ENCODE data around the gene ZNF423.

The ZNF423 gene

DNA sequence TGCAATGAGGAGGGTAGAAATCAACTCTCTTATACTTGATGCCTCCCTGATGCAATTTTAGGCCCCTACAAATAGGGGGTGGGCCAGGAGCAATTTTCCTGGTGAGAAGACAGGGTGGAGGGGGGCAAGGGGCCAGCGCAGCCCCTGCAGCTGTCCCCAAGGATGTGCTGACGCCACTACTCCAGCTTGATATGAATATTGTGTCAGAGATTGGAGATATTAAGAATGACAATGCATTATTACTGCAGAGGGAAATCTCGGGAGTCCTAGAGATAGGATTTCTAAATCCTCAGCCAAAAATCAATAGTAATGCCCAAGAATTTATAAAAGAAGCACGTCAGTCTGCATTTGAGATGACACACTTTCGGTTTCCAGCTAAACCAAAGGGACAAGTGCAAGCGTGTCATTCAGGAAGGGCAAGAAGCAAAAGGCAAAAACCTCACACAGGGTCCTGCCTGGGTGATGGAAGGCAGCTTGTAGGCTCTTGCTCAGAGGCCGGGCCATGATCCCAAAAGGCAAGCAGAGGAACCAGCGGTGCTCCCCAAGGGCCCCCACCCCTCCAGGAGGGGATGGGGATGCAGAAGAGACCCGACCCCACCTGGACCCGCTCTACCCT, 303.5 kb downstream of the ZNF423 start:
- Histone ChIP-seq H3K9ac (ENCODE audit: low read length) (no peak overlapping the region), H3K9me2 (ENCODE audit: low read depth, low read length) (no peaks in the 10 kb centered on the region), H3K27me3 (ENCODE audit: insufficient read depth, low read length) (0 out of 2 replicates have a peak, but pooled peaks cover 3% of the 10 kb centered on the region), H3K4me2 (ENCODE audit: low read length) (no peak overlapping the region), H3K4me3 (ENCODE audit: low read depth, low read length, poor library complexity, severe bottlenecking) (no peak overlapping the region), H3K4me1 (ENCODE audit: insufficient read depth, low read length, severe bottlenecking) (no peaks in the 10 kb centered on the region), H4K20me1 (ENCODE audit: insufficient read depth, low read length) (no peaks in the 10 kb centered on the region), H3K36me3 (ENCODE audit: insufficient read depth, low read length) (no peaks in the 10 kb centered on the region), H3K79me2 (ENCODE audit: insufficient read depth, low read length) (no peaks in the 10 kb centered on the region), H3F3A (ENCODE audit: insufficient read depth, low read length) (no peaks in the 10 kb centered on the region), H2AFZ (ENCODE audit: low read length) (no peak overlapping the region), H3K9me3 (ENCODE audit: low read length) (no peaks in the 10 kb centered on the region), H3K27ac (ENCODE audit: low read depth, low read length, poor library complexity, severe bottlenecking) (no peak overlapping the region)
- TF ChIP-seq, protein P1, sequence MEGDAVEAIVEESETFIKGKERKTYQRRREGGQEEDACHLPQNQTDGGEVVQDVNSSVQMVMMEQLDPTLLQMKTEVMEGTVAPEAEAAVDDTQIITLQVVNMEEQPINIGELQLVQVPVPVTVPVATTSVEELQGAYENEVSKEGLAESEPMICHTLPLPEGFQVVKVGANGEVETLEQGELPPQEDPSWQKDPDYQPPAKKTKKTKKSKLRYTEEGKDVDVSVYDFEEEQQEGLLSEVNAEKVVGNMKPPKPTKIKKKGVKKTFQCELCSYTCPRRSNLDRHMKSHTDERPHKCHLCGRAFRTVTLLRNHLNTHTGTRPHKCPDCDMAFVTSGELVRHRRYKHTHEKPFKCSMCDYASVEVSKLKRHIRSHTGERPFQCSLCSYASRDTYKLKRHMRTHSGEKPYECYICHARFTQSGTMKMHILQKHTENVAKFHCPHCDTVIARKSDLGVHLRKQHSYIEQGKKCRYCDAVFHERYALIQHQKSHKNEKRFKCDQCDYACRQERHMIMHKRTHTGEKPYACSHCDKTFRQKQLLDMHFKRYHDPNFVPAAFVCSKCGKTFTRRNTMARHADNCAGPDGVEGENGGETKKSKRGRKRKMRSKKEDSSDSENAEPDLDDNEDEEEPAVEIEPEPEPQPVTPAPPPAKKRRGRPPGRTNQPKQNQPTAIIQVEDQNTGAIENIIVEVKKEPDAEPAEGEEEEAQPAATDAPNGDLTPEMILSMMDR (IDR thresholded peaks at IDR 0.05; ENCODE audit: low read length): no peak
- TF ChIP-seq EZH2 (IDR thresholded peaks at IDR 0.05; ENCODE audit: borderline replicate concordance, low read length): no peak

DNA sequence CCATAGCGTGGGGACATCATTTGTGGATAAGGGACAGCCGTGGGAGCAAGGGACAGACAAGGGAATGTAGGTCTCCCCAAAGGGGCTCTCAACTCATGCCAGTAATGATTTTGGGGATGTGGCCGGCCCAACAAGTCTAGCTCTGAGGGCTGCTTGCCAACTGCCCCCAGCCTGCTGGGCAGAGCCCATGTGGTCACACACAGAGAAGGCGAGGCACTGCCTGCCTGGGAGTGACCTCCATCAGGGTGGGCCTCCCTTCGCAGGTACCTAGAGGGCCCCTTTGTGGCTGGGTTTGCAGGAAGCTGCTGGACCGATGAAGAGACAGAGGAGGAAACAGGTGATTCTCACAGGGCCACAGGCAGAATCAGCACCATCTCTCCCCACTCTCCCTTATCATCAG, 305.2 kb downstream of the ZNF423 start:
- Histone ChIP-seq H3F3A (ENCODE audit: insufficient read depth, low read length) (no peaks in the 10 kb centered on the region), H3K4me2 (ENCODE audit: low read length) (no peak overlapping the region), H3K9ac (ENCODE audit: low read length) (no peak overlapping the region), H3K79me2 (ENCODE audit: insufficient read depth, low read length) (no peaks in the 10 kb centered on the region), H3K9me3 (ENCODE audit: low read length) (no peaks in the 10 kb centered on the region), H3K4me3 (ENCODE audit: low read depth, low read length, poor library complexity, severe bottlenecking) (no peak overlapping the region), H3K4me1 (ENCODE audit: insufficient read depth, low read length, severe bottlenecking) (no peaks in the 10 kb centered on the region), H3K9me2 (ENCODE audit: low read depth, low read length) (no peaks in the 10 kb centered on the region), H4K20me1 (ENCODE audit: insufficient read depth, low read length) (no peaks in the 10 kb centered on the region), H3K27ac (ENCODE audit: low read depth, low read length, poor library complexity, severe bottlenecking) (no peak overlapping the region), H3K36me3 (ENCODE audit: insufficient read depth, low read length) (no peaks in the 10 kb centered on the region), H3K27me3 (ENCODE audit: insufficient read depth, low read length) (0 out of 2 replicates have a peak, but pooled peaks cover 3% of the 10 kb centered on the region), H2AFZ (ENCODE audit: low read length) (no peak overlapping the region)
- TF ChIP-seq EZH2 (IDR thresholded peaks at IDR 0.05; ENCODE audit: borderline replicate concordance, low read length): no peak
- TF ChIP-seq, protein P1 (IDR thresholded peaks at IDR 0.05; ENCODE audit: low read length): no peak

DNA sequence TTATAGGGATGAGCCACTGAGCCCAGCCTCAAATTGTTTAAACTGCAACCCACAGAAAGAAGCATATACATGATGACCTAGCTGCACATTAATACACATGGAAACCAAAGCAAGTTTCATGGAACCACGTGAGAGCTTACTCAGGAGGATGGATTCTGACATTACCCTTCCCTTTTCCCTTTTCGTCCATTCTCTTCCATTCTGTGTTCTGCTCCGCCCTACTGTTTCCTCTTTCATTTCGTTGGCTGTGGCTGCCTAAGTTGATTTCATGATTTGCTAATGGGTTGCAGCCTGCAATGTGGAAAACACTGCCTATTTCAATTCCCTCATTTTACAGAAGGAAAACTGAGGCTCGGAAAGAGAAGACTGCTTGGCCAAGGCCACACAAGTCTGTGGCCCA, 305.8 kb downstream of the ZNF423 start:
- Histone ChIP-seq H3K9me3 (ENCODE audit: low read length) (no peaks in the 10 kb centered on the region), H2AFZ (ENCODE audit: low read length) (no peak overlapping the region), H3K4me2 (ENCODE audit: low read length) (no peak overlapping the region), H3K9ac (ENCODE audit: low read length) (no peak overlapping the region), H4K20me1 (ENCODE audit: insufficient read depth, low read length) (no peaks in the 10 kb centered on the region), H3K79me2 (ENCODE audit: insufficient read depth, low read length) (no peaks in the 10 kb centered on the region), H3K4me1 (ENCODE audit: insufficient read depth, low read length, severe bottlenecking) (no peaks in the 10 kb centered on the region), H3K27ac (ENCODE audit: low read depth, low read length, poor library complexity, severe bottlenecking) (no peak overlapping the region), H3K27me3 (ENCODE audit: insufficient read depth, low read length) (0 out of 2 replicates have a peak, but pooled peaks cover 3% of the 10 kb centered on the region), H3K36me3 (ENCODE audit: insufficient read depth, low read length) (no peaks in the 10 kb centered on the region), H3F3A (ENCODE audit: insufficient read depth, low read length) (no peaks in the 10 kb centered on the region), H3K9me2 (ENCODE audit: low read depth, low read length) (no peaks in the 10 kb centered on the region), H3K4me3 (ENCODE audit: low read depth, low read length, poor library complexity, severe bottlenecking) (no peak overlapping the region)
- TF ChIP-seq EZH2 (IDR thresholded peaks at IDR 0.05; ENCODE audit: borderline replicate concordance, low read length): no peak
- TF ChIP-seq, protein P1 (IDR thresholded peaks at IDR 0.05; ENCODE audit: low read length): no peak
